ENCODE measurements around the gene AGAP1. TPM values are rescaled to one million over a fixed set of nuclear protein-coding genes. Genes with fewer than 3 reads are reported as not detected.

Gene AGAP1
- total and polyA plus RNA-seq, 4 donors, result 2.0 to 8.5 (median 5.4) TPM

- DNase-seq (ENCODE audit: low spot score), result peak; percentile 14
- Histone ChIP-seq H3K27me3 (ENCODE audit: control insufficient read depth in 4 of 4, insufficient read depth in 4 of 4, low read length in 3 of 4) (no peaks in the 10 kb centered on the region), H3K9ac (ENCODE audit: low read depth in 1 of 2, low read length in 2 of 2) (no peak overlapping the region), H3K4me1 (ENCODE audit: control insufficient read depth in 4 of 4, insufficient read depth in 4 of 4, low read length in 3 of 4) (no peaks in the 10 kb centered on the region), H3K36me3 (ENCODE audit: control insufficient read depth in 4 of 4, insufficient read depth in 3 of 4, low read depth in 1 of 4, low read length in 3 of 4) (peaks cover 0 to 4% (median 0%) of the 10 kb centered on the region in 4 donors), H3K27ac (ENCODE audit: low read depth in 1 of 2, low read length in 2 of 2) (no peak overlapping the region), H3K9me3 (ENCODE audit: control insufficient read depth in 4 of 4, low read length in 3 of 4) (no peaks in the 10 kb centered on the region), H3K4me3 (ENCODE audit: low read depth in 1 of 3, low read length in 3 of 3) (no peak overlapping the region)
- 89% methylated on average over 15 of the region's 15 CpGs for WGBS
- TF ChIP-seq GABPA (IDR thresholded peaks at IDR 0.05 in 1 of 2, conservative IDR thresholded peaks at IDR 0.05 in 1 of 2) (no peak), HNF4A (conservative IDR thresholded peaks at IDR 0.05) (peak in 1 of 2 donors; percentile 25)
These were observed 427.8 kb downstream of the AGAP1 start for GRCh38 chr2:235921508-235922191.

DNA sequence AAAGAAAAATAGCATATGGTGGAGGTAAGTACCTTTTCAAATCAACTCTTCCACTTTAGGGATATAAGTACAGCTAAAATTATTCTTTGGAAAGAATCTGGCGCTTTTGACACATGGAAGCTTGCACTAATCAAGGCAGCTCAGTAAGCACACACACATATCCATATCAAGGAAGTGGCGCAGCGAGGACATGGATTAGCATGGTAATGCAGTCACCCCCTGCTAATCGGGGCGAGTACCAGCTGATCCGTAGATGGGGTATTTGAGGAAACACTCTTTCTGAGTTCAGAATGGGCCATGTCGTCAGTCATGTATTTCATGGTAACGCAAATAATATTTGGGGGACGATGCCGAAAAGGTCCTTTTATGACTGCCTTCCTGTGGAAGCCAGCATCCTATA lies 429.0 kb downstream of the AGAP1 start:
- WGBS, result 96% methylated on average over 10 of the region's 10 CpGs
- no peak overlapping the region for H3K27ac ChIP-seq (ENCODE audit: low read depth in 1 of 2, low read length in 2 of 2)

DNA sequence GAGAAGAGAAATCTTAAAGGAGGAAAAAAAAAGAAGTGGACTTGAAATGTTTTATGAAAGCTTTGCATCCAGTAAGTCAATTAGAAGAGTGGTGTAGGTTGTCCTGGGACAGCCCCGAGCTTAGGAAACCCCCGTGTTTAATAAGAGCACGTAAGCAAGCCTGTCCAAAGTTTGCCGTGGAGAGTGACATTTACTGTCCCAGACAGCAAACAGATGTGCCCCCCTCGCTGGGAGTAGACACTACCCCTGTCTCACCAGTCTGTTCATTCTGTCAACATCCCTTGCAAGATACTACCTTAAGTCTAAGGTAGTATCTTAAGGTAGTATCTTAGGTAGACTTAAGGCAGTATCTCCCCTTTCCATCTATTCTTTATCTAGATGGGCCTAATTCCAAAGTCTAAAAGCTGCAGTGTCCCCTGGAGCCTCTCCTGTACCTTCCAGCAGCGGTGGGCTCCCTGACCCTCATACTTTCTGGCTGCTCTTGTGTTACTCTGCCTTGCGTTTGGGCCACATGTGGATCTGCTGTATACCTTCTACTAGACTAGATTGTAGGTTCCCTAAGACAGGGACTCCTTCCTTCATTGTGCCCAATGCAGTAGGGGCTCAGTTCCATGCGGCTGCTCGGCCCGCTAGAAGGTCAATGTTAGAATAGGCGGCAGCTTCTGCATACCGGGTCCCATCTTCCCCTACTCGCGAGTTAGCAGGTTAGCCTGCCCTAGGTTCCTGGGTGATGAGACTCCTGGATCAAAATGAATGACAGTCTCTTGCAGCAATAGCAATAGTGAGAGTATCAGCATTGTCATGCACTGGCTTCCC lies 430.2 kb downstream of the AGAP1 start:
- WGBS, result 81% methylated on average over 14 of the region's 14 CpGs
- no peaks in the 10 kb centered on the region for H3K36me3 ChIP-seq (ENCODE audit: control insufficient read depth in 4 of 4, insufficient read depth in 3 of 4, low read depth in 1 of 4, low read length in 3 of 4)
- TF ChIP-seq GABPA (IDR thresholded peaks at IDR 0.05 in 1 of 2, conservative IDR thresholded peaks at IDR 0.05 in 1 of 2) (no peak), FOXA2 (IDR thresholded peaks at IDR 0.05) (no peak), CTCF (IDR thresholded peaks at IDR 0.05; ENCODE audit: low read depth, low read length, missing input control) (no peak), HNF4A (conservative IDR thresholded peaks at IDR 0.05) (no peak), FOXA1 (IDR thresholded peaks at IDR 0.05) (no peak)
- TF ChIP-seq, protein P1, sequence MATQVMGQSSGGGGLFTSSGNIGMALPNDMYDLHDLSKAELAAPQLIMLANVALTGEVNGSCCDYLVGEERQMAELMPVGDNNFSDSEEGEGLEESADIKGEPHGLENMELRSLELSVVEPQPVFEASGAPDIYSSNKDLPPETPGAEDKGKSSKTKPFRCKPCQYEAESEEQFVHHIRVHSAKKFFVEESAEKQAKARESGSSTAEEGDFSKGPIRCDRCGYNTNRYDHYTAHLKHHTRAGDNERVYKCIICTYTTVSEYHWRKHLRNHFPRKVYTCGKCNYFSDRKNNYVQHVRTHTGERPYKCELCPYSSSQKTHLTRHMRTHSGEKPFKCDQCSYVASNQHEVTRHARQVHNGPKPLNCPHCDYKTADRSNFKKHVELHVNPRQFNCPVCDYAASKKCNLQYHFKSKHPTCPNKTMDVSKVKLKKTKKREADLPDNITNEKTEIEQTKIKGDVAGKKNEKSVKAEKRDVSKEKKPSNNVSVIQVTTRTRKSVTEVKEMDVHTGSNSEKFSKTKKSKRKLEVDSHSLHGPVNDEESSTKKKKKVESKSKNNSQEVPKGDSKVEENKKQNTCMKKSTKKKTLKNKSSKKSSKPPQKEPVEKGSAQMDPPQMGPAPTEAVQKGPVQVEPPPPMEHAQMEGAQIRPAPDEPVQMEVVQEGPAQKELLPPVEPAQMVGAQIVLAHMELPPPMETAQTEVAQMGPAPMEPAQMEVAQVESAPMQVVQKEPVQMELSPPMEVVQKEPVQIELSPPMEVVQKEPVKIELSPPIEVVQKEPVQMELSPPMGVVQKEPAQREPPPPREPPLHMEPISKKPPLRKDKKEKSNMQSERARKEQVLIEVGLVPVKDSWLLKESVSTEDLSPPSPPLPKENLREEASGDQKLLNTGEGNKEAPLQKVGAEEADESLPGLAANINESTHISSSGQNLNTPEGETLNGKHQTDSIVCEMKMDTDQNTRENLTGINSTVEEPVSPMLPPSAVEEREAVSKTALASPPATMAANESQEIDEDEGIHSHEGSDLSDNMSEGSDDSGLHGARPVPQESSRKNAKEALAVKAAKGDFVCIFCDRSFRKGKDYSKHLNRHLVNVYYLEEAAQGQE (IDR thresholded peaks at IDR 0.05), result no peak
- no peaks in the 10 kb centered on the region for H3K4me1 ChIP-seq (ENCODE audit: control insufficient read depth in 4 of 4, insufficient read depth in 4 of 4, low read length in 3 of 4)
- H3K9ac ChIP-seq (ENCODE audit: low read depth in 1 of 2, low read length in 2 of 2), result no peak overlapping the region
- DNase-seq (ENCODE audit: low spot score), result peak; percentile 33
- no peaks in the 10 kb centered on the region for H3K27me3 ChIP-seq (ENCODE audit: control insufficient read depth in 4 of 4, insufficient read depth in 4 of 4, low read length in 3 of 4)
- H3K4me3 ChIP-seq (ENCODE audit: low read depth in 1 of 3, low read length in 3 of 3), result no peak overlapping the region
- no peaks in the 10 kb centered on the region for H3K9me3 ChIP-seq (ENCODE audit: control insufficient read depth in 4 of 4, low read length in 3 of 4)
- H3K27ac ChIP-seq (ENCODE audit: low read depth in 1 of 2, low read length in 2 of 2), result no peak overlapping the region

More for the DNA sequence above, 429.0 kb downstream of the AGAP1 start:
- H3K27me3 ChIP-seq (ENCODE audit: control insufficient read depth in 4 of 4, insufficient read depth in 4 of 4, low read length in 3 of 4), result no peaks in the 10 kb centered on the region
- H3K9me3 ChIP-seq (ENCODE audit: control insufficient read depth in 4 of 4, low read length in 3 of 4), result no peaks in the 10 kb centered on the region
- H3K9ac ChIP-seq (ENCODE audit: low read depth in 1 of 2, low read length in 2 of 2), result no peak overlapping the region
- TF ChIP-seq SP1 (IDR thresholded peaks at IDR 0.05) (no peak), EGR1 (IDR thresholded peaks at IDR 0.05; ENCODE audit: low read depth in 2 of 2) (no peak), TAF1 (conservative IDR thresholded peaks at IDR 0.05) (no peak)
- DNase-seq (ENCODE audit: low spot score), result peak; percentile 13
- peaks cover 0 to 4% (median 0%) of the 10 kb centered on the region in 4 donors for H3K36me3 ChIP-seq (ENCODE audit: control insufficient read depth in 4 of 4, insufficient read depth in 3 of 4, low read depth in 1 of 4, low read length in 3 of 4)
- no peak overlapping the region for H3K4me3 ChIP-seq (ENCODE audit: low read depth in 1 of 3, low read length in 3 of 3)
- no peaks in the 10 kb centered on the region for H3K4me1 ChIP-seq (ENCODE audit: control insufficient read depth in 4 of 4, insufficient read depth in 4 of 4, low read length in 3 of 4)

Measured in liver (tissue), 9 donors.